ENCODE measurements around the gene NXF1. TPM values are rescaled to one million over a fixed set of nuclear protein-coding genes. Genes with fewer than 3 reads are reported as not detected.
A peak's percentile ranks its signal among the peaks of the same experiment; 100 is the strongest.

Gene NXF1
- total and polyA plus RNA-seq, 2 of the 13 experiments (the other 11 are each of a cell fraction or from before 2014, with no cell fraction given): 30.4 to 30.9 TPM

DNA sequence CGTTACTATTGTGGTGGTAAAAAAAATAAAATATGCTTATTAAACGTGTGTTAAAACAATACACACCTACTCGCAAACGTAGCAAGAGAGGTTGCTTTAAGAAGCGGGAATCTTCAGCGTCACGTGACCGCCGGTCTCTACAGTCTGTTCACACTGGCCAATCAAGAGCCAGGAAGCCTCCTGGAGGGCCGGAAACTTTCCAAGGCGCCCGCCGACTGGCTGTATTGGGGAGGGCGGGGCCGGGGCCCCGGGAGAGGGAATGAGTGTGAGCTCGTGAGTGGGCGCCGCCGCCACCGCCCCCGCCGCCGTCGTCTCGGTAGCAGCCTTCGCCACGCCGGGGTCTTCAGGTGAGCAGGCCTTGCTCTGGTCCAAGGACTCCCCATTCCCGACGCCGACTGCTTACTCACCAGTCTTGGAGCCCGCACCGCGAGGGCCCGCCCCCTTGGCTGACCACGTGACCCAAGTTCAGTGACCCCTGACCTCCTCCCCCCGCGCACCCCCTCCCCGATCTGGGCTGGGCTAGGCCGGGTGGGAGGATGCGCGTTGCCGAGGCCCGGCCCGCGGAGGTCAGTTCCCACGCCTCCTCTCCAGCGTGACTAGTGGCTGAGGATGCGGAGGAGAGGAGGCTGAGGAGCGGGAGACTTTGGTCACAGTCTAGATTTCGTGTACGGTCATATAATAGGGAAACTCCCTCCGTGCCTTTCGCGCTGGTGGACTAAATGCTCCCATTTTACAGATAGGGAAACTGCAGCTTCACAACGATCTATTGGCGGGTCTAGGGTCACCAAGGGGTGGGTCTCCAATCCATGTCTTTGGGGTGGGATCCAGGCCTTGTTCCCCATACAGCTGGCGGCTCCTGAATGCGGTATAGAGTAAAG lies 33.9 kb downstream of the NXF1 start, which contains the start of gene TAF6L (continued):
- no peak for TF ChIP-seq PRPF4 (IDR thresholded peaks at IDR 0.05; ENCODE audit: low read depth, low read length, poor library complexity, severe bottlenecking)
- peak; percentile 44 for TF ChIP-seq UBTF (CRISPR knock-in tag; IDR thresholded peaks at IDR 0.05)
- no peak; the same call in 1 of the 2 replicates for TF ChIP-seq PAX8 (CRISPR knock-in tag; IDR thresholded peaks at IDR 0.05; ENCODE audit: borderline replicate concordance)
- no peak for TF ChIP-seq SRY (CRISPR knock-in tag; IDR thresholded peaks at IDR 0.05)
- TF ChIP-seq AGO2 (optimal IDR thresholded peaks at IDR 0.05; ENCODE audit: low read depth, low read length): peak; percentile 58
- TF ChIP-seq ADNP (CRISPR knock-in tag; IDR thresholded peaks at IDR 0.05): peak; percentile 74; the same call in 1 of the 2 replicates
- peak; percentile 75 for TF ChIP-seq POLR2G (IDR thresholded peaks at IDR 0.05; ENCODE audit: low read depth, low read length)
- no peak for TF ChIP-seq STAT6 (CRISPR knock-in tag; IDR thresholded peaks at IDR 0.05; ENCODE audit: borderline replicate concordance)
- TF ChIP-seq SMYD3 (CRISPR knock-in tag; IDR thresholded peaks at IDR 0.05): no peak
- no peak for TF ChIP-seq CENPBD1 (CRISPR knock-in tag; IDR thresholded peaks at IDR 0.05; ENCODE audit: borderline replicate concordance, low read depth)
- peak; percentile 73; the same call in 1 of the 2 replicates for TF ChIP-seq BORCS8-MEF2B (CRISPR knock-in tag; IDR thresholded peaks at IDR 0.05)
- peak; percentile 31; the same call in 1 of the 2 replicates for TF ChIP-seq KLF12 (CRISPR knock-in tag; IDR thresholded peaks at IDR 0.05; ENCODE audit: borderline replicate concordance)
- no peak for TF ChIP-seq CEBPB (IDR thresholded peaks at IDR 0.05; ENCODE audit: borderline replicate concordance, low read depth, low read length)
- TF ChIP-seq ZNF577 (CRISPR knock-in tag; IDR thresholded peaks at IDR 0.05; ENCODE audit: borderline replicate concordance, low read depth): no peak
- peak; percentile 36; the same call in 1 of the 2 replicates for TF ChIP-seq IRF2 (CRISPR knock-in tag; IDR thresholded peaks at IDR 0.05)
- peak; percentile 60 to 88; a peak in 3 of 4 replicates for TF ChIP-seq POLR2A (IDR thresholded peaks at IDR 0.05; ENCODE audit: insufficient read depth in 1 of 2, low read depth in 2 of 2, low read length in 2 of 2)
- TF ChIP-seq TAF15 (IDR thresholded peaks at IDR 0.05; ENCODE audit: low read depth, low read length, poor library complexity, severe bottlenecking): no peak
- TF ChIP-seq KLF11 (CRISPR knock-in tag; IDR thresholded peaks at IDR 0.05): 0 out of 2 replicates have a peak, but pooled peaks have one; percentile 60
- no peak for TF ChIP-seq GPBP1L1 (CRISPR knock-in tag; IDR thresholded peaks at IDR 0.05)
- peak; percentile 97 for TF ChIP-seq NR2F6 (IDR thresholded peaks at IDR 0.05)
- TF ChIP-seq NR2F6 (CRISPR knock-in tag; IDR thresholded peaks at IDR 0.05): peak; percentile 99
- TF ChIP-seq RFX3 (CRISPR knock-in tag; IDR thresholded peaks at IDR 0.05): no peak
